Gastrocnemius medialis (tissue), 4 donors: Measurements from ENCODE around the gene NFIC.

Experiments
- POLR2A ChIP-seq, 2 donors: fragments of 450-650 bp; IDR thresholded peaks; one replicate each; pipeline ENCODE4 v1.6.1; 2017; ENCODE audit warnings: antibody characterized with exemption in 2 of 2, mild to moderate bottlenecking in 2 of 2, moderate library complexity in 2 of 2
- TF ChIP-seq, protein P1 (sequence below), 5 experiments: fragments of 450-650 bp in 3 of 5; fragments of 200-600 bp in 2 of 5; sonication (generic) in 2 of 5; IDR thresholded peaks in 4 of 5; conservative IDR thresholded peaks in 1 of 5; 1 replicate in 4 of 5; 2 replicates in 1 of 5; pipeline ENCODE4 v1.5.1; 2016 to 2019; ENCODE audit warnings: antibody characterized with exemption in 5 of 5, mild to moderate bottlenecking in 3 of 5, moderate library complexity in 3 of 5

DNA sequence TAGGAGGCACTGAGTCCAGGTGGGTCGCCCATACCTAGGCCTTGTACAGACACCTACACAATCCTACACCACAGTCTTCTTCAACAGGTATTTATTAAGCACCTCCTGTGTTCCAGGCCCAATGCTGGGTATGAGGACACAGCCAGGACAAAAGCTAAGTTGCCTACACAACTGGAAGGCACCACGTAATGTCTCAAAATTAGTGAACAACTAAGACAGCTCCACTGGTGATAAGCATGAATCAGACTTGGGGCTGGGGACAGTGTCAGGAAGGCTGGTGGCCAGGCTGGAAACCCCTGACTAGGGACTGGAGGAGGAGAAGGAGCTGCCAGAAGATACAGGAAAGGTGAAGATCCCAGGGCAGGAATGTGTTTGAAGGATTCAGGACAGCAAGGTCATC is 111.6 kb downstream of the NFIC start:
- TF ChIP-seq, protein P1, sequence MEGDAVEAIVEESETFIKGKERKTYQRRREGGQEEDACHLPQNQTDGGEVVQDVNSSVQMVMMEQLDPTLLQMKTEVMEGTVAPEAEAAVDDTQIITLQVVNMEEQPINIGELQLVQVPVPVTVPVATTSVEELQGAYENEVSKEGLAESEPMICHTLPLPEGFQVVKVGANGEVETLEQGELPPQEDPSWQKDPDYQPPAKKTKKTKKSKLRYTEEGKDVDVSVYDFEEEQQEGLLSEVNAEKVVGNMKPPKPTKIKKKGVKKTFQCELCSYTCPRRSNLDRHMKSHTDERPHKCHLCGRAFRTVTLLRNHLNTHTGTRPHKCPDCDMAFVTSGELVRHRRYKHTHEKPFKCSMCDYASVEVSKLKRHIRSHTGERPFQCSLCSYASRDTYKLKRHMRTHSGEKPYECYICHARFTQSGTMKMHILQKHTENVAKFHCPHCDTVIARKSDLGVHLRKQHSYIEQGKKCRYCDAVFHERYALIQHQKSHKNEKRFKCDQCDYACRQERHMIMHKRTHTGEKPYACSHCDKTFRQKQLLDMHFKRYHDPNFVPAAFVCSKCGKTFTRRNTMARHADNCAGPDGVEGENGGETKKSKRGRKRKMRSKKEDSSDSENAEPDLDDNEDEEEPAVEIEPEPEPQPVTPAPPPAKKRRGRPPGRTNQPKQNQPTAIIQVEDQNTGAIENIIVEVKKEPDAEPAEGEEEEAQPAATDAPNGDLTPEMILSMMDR (IDR thresholded peaks at IDR 0.05 in 4 of 5, conservative IDR thresholded peaks at IDR 0.05 in 1 of 5) = no peak
- no peak for TF ChIP-seq POLR2A (IDR thresholded peaks at IDR 0.05)
